RWPE1 (cell line): ENCODE measurements around the gene SHE.

Experiments
- CTCF ChIA-PET: fragments of 350-600 bp; sonication (Branson Sonifier 250); formaldehyde crosslinking; extraction: SDS; loops from one replicate; lab custom pipeline; 2021; lab: Yijun Ruan, JAX
- POLR2A ChIA-PET: fragments of 400-600 bp; formaldehyde crosslinking; extraction: SDS; loops from one replicate; lab custom pipeline; 2020; ENCODE audit warnings: antibody characterized with exemption; ENCODE audit not compliant: low non-redundant PET; lab: Yijun Ruan, JAX
- DNase-seq: peaks from one replicate; pipeline ENCODE4 v3.0.0; 2012; ENCODE audit warnings: low spot score
- H3K27ac ChIP-seq: fragments of 450-650 bp; 2 replicates; pipeline ENCODE4 v1.5.1; 2017
- TF ChIP-seq, protein P1 (sequence below): fragments of 450-650 bp; conservative IDR thresholded peaks from 2 replicates; pipeline ENCODE4 v1.5.1; 2017; ENCODE audit warnings: low read depth, mild to moderate bottlenecking

The SHE gene

DNA sequence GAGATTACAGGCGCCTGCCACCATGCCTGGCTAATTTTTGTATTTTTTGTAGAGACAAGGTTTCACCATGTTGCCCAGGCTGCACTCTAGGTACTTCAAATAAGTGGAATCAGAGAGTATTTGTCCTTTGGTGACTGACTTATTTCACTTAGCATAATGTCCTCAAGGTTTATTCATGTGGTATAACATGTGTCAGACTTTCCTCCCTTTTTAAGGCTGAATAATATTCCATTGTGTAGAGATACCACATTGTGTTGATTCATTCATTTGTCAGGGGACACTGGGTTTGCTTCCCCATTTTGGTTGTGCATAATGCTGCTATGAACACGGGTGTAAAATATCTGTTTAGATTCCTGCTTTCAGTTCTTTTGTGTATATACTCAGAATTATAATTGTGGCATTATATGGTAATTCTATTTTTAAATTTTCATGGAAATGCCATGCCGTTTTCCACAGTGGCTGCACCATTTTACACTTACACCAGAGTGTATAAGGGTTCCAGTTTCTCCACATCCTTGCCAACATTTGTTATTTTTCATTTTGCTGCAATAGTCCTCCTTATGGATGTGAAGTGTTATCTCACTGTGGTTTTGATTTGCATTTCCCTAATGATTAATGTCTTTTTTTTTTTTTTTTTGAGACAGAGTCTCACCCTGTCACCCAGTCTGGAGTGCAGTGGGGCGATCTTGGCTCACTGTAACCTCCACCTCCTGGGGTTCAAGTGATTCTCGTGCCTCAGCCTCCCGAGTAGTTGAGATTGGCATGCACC, 62.0 kb downstream of the SHE start:
- DNase-seq: no peak
- ChIA-PET CTCF (interaction anchor here (1.0 kb wide), 1 partner anchor 29 kb away, joined by 4 read pairs; no protein-coding TSS in a partner anchor), POLR2A (no interaction called here)
- TF ChIP-seq, protein P1, sequence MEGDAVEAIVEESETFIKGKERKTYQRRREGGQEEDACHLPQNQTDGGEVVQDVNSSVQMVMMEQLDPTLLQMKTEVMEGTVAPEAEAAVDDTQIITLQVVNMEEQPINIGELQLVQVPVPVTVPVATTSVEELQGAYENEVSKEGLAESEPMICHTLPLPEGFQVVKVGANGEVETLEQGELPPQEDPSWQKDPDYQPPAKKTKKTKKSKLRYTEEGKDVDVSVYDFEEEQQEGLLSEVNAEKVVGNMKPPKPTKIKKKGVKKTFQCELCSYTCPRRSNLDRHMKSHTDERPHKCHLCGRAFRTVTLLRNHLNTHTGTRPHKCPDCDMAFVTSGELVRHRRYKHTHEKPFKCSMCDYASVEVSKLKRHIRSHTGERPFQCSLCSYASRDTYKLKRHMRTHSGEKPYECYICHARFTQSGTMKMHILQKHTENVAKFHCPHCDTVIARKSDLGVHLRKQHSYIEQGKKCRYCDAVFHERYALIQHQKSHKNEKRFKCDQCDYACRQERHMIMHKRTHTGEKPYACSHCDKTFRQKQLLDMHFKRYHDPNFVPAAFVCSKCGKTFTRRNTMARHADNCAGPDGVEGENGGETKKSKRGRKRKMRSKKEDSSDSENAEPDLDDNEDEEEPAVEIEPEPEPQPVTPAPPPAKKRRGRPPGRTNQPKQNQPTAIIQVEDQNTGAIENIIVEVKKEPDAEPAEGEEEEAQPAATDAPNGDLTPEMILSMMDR: no peak
- peak overlapping the region; percentile 27 for H3K27ac ChIP-seq

DNA sequence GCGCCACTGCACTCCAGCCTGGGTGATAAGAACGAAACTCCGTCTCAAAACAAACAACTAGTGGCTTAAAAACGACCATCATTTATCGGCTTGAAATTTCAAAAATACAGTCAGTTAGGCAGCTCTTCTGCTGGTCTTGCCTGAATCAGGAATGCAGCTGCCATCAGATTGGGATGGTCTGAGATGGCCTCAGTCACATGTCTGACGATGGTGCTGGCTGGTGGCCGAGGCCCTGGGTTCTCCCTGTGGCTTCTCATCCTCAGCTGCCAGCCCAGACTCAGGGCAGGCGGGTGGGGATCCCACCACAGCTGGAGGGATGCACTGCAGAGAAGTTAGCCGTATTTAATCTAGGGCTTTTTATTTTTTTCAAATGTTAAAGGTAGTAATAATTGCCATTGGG, 65.8 kb downstream of the SHE start:
- CTCF ChIA-PET: no interaction called here

DNA sequence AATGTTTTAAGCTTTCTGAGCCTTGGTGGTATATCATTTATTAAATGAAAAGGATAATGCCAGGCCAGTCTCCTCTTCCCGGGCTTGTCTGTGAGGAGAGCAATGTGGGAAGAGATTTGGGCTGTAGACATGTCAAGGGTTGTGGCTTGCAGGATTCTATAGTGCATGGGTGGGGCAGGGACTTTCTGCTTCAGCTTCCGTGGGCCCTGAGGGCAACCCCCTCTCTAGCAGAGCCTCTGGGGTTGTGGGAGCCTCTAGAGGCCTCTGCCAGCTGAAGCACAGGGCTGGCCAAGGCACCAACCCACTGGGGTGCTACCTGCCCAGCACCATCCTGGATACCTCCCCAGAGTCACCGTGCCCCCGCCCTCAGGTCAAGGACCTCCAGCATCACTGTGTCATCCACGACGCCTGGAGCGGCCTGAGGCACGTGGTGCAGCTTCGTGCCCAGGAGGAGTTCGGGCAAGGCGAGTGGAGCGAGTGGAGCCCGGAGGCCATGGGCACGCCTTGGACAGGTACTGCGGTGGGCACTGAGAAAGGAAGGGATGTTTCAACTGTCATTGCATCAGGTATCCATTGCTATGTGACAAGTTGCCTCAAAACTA, 66.5 kb downstream of the SHE start:
- H3K27ac ChIP-seq: peak overlapping the region; percentile 63
- ChIA-PET CTCF (no interaction called here), POLR2A (no interaction called here)
- TF ChIP-seq, protein P1: no peak
- DNase-seq: no peak

More for the DNA sequence above, 65.8 kb downstream of the SHE start:
- peak overlapping the region; percentile 63 for H3K27ac ChIP-seq
- POLR2A ChIA-PET: no interaction called here
- no peak for DNase-seq
- TF ChIP-seq, protein P1: no peak

DNA sequence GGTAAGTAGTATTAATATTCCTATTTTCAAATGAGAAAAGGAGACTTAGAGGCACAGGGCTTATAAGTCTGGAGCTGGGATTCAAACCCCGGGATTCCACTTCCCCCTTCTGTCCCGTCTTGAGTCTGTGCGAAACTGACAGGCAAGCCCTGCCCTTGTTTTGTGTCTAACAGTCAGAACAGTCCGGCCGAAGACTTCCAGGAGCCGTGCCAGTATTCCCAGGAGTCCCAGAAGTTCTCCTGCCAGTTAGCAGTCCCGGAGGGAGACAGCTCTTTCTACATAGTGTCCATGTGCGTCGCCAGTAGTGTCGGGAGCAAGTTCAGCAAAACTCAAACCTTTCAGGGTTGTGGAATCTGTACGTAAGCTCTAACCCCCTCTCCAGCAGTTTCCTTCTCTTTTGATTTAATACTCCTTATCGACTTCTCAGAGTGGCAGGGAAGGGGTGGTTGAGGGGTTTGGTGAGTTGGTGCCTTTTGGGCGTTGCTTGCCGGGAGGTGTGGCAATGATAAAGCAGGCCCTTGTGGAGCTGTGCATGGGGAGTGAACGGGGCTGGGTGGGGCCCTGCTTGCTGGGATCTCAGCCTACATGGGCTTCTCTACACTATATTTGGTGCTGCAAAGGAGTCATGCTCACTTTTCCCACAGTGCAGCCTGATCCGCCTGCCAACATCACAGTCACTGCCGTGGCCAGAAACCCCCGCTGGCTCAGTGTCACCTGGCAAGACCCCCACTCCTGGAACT, 67.7 kb downstream of the SHE start:
- TF ChIP-seq, protein P1: no peak
- H3K27ac ChIP-seq: peak overlapping the region; percentile 90
- POLR2A ChIA-PET: no interaction called here
- CTCF ChIA-PET: no interaction called here
- no peak for DNase-seq

DNA sequence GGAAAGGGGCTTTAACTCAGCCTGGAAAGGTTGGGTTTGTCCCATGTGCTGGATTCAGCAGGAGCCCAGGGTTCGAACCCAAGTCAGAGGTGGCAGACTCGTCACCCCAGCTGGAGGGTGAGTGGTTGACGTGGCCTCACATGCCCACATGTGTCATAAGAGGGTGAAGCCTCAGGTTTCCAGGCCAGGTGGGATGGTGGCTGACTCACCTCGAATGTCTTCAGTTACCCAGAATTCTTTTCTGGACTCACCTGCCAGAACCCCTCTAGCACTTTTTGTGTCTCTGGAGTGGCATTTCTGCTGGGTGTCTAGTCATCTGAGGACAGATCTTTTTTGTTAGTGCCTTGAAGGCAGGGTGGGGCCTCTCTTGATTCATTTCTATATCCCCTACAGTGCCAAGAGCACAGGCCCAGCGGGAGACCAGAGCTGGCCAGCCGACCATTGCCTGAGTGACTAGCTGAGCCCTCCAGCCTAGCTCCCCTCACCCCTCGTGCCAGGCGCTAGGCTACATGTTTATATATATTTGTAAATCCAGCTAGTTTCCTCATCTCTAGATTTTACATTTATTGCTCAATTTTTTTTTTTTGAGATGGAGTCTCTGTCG, 68.9 kb downstream of the SHE start:
- peak overlapping the region; percentile 90 for H3K27ac ChIP-seq
- POLR2A ChIA-PET: no interaction called here
- CTCF ChIA-PET: no interaction called here
- peak; percentile 87 for DNase-seq
- TF ChIP-seq, protein P1: no peak
